Neutrophil (primary cell): ENCODE results near the gene EHHADH.
"Not testable (repeated sequence)": the region's sequence is repeated elsewhere in the genome, so short reads cannot be mapped to it uniquely, and the experiment has no call there.

Experiments used
- H3K27ac ChIP-seq: fragments of 200-600 bp; sonication (generic); 2 replicates; pipeline ENCODE4 v1.5.1; 2016; ENCODE audit warnings: mild to moderate bottlenecking, moderate library complexity
- H3K27me3 ChIP-seq: fragments of 200-600 bp; sonication (generic); 2 replicates; pipeline ENCODE4 v1.6.0; 2016; ENCODE audit warnings: mild to moderate bottlenecking
- H3K36me3 ChIP-seq: fragments of 200-600 bp; sonication (generic); 2 replicates; pipeline ENCODE4 v1.5.1; 2017
- H3K4me1 ChIP-seq, 2 experiments: fragments of 200-600 bp in 1 of 2; sonication (generic) in 1 of 2; 1 replicate in 1 of 2; 2 replicates in 1 of 2; pipeline versions ENCODE4 v1.5.1 to v1.6.1; 2013 to 2016; ENCODE audit warnings: low read depth in 1 of 2, low read length in 1 of 2, mild to moderate bottlenecking in 1 of 2, moderate library complexity in 1 of 2; ENCODE audit not compliant: control insufficient read depth in 1 of 2, insufficient read depth in 1 of 2
- H3K4me3 ChIP-seq, 2 experiments: fragments of 200-600 bp in 1 of 2; sonication (generic) in 1 of 2; 1 replicate in 1 of 2; 2 replicates in 1 of 2; pipeline ENCODE4 v1.5.1; 2013 to 2016; ENCODE audit warnings: low read depth in 1 of 2, low read length in 1 of 2, mild to moderate bottlenecking in 1 of 2, moderate library complexity in 1 of 2
- H3K9me3 ChIP-seq: fragments of 200-600 bp; sonication (generic); 2 replicates; pipeline ENCODE4 v1.5.1; 2016
- TF ChIP-seq, protein P1 (sequence below): fragments of 200-600 bp; sonication (generic); IDR thresholded peaks from 2 replicates; pipeline ENCODE4 v1.5.1; 2016; ENCODE audit warnings: antibody characterized with exemption

The EHHADH gene

DNA sequence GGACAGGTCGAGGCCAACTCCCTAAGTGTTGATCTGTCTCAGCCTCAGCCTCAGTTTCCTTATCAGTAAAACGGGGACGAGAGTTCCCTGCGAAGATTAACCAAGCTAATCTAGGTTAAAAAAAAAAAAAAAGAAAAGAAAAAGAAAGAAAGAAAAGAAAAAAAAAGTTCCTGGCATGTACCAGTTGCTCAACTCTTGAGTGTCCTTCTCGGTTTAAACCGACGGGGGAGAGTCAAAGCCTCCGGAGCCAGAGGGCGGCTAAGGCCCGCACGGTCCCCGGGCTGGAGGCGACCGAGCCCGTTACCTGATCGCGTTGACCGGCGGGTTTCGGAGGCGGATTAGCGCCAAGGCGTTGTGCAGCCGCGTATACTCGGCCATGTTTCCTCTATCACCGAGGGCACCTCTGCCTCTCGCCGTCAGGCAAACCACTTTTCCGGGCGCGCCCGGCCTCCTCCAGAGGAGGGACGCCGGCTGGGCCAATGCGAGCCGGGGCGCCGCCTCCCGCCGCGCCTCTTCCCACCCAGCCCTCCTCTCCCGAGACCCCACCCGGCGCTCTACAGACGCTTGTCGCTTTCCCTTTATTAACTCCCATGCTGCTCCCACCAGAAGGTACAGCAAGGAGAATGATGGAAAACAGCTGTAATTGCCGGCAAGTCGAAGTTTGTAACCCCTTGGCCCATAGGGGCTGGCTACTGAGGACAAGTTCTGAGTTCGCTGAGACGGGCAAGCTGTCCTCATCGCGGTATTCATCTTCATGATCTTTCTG lies at the start of gene EHHADH:
Gene EHHADH (minus strand): TSS at position 405 of the 766 bp plus-strand sequence. CDS start 27 bp downstream, at position 378.
- Histone ChIP-seq H3K4me3 (peak within 1 kb of the TSS; percentile 61 to 62), H3K4me1 (peaks cover 0 to 6% of the 10 kb centered on the region in 2 experiments), H3K27ac (no peak within 1 kb of the TSS), H3K27me3 (peaks cover 7% of the 10 kb centered on the region), H3K9me3 (no peaks in the 10 kb centered on the region), H3K36me3 (no peaks in the 10 kb centered on the region)
- TF ChIP-seq, protein P1, sequence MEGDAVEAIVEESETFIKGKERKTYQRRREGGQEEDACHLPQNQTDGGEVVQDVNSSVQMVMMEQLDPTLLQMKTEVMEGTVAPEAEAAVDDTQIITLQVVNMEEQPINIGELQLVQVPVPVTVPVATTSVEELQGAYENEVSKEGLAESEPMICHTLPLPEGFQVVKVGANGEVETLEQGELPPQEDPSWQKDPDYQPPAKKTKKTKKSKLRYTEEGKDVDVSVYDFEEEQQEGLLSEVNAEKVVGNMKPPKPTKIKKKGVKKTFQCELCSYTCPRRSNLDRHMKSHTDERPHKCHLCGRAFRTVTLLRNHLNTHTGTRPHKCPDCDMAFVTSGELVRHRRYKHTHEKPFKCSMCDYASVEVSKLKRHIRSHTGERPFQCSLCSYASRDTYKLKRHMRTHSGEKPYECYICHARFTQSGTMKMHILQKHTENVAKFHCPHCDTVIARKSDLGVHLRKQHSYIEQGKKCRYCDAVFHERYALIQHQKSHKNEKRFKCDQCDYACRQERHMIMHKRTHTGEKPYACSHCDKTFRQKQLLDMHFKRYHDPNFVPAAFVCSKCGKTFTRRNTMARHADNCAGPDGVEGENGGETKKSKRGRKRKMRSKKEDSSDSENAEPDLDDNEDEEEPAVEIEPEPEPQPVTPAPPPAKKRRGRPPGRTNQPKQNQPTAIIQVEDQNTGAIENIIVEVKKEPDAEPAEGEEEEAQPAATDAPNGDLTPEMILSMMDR: no peak

DNA sequence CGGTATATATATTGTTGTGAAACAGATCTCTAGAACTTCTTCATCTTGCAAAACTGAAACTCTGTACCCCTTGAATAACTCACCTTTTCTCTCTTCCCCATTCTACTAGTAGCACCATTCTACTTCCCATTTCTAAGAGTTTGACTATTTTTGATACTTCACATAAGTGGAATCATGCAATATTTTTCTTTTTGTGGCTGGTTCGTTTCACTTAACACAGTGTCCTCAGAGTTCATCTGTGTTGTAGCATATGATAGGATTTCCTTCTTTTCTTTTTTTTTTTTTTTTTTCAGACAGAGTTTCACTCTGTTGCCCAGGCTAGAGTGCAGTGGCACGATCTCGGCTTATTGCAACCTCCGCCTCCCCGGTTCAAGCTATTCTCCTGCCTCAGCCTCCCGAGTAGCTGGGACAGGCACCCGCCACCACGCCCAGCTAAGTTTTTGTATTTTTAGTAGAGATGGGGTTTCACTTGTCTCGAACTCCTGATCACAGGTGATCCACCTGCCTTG lies 46.1 kb upstream of the EHHADH start:
- Histone ChIP-seq H3K4me1 (peaks cover 26 to 37% of the 10 kb centered on the region in 2 experiments), H3K27ac (peak overlapping the region; percentile 60), H3K4me3 (peak overlapping the region in 1 of 2 experiments; percentile 31)
- H3K36me3 ChIP-seq, H3K9me3 ChIP-seq, H3K27me3 ChIP-seq: not testable (repeated sequence)

DNA sequence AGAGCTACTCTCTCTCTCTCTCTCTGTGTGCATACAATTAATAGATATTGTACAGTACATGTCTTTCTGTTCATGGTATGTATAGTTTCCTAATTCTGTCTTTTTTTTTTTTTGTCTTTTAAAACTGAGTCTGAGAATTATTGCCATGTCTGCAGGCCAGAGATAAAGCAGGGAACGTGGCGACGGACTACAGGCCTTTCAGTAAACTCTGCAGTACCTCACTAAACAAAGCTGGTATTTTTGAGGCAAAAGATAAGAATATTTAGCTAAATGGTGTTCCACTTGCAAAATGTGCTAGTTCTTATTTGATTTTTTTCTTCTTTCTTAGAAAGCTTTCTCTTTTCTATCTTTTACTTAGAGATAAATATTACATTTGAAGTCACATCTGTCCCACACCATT lies 44.0 kb upstream of the EHHADH start:
- H3K27me3 ChIP-seq: no peaks in the 10 kb centered on the region
- peaks cover 32 to 44% of the 10 kb centered on the region in 2 experiments for H3K4me1 ChIP-seq
- no peaks in the 10 kb centered on the region for H3K36me3 ChIP-seq
- H3K27ac ChIP-seq: no peak overlapping the region
- H3K4me3 ChIP-seq: no peak overlapping the region
- no peaks in the 10 kb centered on the region for H3K9me3 ChIP-seq
- TF ChIP-seq, protein P1: no peak

DNA sequence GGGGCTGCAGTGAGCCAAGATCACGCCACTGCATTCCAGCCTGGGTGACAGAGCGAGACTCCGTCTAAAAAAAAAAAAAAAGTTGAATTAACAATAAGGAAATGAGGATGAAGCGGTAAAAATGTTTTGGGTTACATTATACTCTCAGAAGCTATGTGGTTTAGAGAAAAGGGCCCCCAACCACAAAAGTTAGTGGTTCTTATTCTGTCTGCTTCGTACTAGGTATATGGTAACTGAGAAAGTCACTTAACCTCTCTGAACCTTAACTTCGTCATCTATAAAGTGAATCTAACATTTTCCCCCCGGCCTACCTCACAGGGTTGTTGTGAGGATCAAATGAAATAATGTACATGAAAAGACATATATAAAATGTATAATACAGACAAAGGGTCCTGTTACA lies 38.4 kb upstream of the EHHADH start:
- Histone ChIP-seq H3K27me3 (no peaks in the 10 kb centered on the region), H3K9me3 (no peaks in the 10 kb centered on the region), H3K36me3 (no peaks in the 10 kb centered on the region), H3K27ac (no peak overlapping the region), H3K4me1 (peaks cover 10 to 12% of the 10 kb centered on the region in 2 experiments), H3K4me3 (no peak overlapping the region)
- TF ChIP-seq, protein P1: no peak

DNA sequence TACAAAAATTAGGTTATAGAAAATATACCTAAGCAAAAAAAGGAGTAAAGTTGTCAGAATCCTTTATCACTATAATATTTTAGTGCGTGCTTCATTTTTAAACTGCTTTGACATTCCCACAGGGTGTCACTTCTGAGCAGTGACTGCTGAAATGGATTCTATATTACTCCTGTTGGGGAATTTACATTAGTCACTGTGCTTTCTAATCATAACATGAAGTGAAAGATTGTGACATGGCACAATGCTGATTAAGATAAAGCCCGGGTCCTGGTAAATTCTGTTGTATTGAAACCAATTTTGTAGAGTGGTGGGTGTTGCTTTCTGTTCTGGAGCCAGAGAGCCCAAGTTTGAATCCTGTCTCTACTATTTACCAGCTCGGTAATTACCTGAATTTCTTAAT lies 36.4 kb upstream of the EHHADH start:
- TF ChIP-seq, protein P1: no peak
- Histone ChIP-seq H3K27ac (no peak overlapping the region), H3K36me3 (no peaks in the 10 kb centered on the region), H3K27me3 (no peaks in the 10 kb centered on the region), H3K4me3 (no peak overlapping the region), H3K9me3 (no peaks in the 10 kb centered on the region), H3K4me1 (peaks cover 6 to 7% of the 10 kb centered on the region in 2 experiments)

DNA sequence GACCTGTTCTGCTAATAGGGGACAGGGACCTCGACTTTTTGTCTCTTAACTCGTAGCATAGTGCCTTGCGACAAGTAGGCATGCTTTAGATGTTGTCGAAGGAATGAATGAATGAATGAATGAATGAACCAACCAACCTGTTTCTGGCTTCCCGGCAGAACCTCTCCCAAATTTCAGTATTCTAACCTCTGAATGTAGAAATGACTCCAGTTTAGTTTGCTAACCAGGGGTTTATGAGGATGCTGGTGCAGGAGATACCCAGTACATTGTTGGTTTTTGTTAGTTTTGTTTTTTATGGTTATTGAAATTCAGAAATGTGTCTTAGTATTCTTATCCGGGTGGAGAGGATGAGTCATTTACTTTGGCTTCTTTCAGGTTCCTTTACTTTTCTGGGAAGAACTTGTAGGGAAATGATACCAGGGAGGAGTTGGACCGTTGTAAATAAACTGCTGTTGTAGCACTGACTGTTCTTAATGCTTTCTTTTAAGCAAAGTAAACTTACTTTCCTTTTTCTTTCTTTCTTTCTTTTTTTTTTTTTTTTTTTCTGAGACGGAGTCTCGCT lies 29.6 kb upstream of the EHHADH start:
- H3K4me1 ChIP-seq: peaks cover 24% of the 10 kb centered on the region in 2 experiments
- TF ChIP-seq, protein P1: no peak
- H3K36me3 ChIP-seq: no peaks in the 10 kb centered on the region
- H3K27ac ChIP-seq: peak overlapping the region; percentile 75
- peak overlapping the region; percentile 73 to 96 for H3K4me3 ChIP-seq
- H3K27me3 ChIP-seq: no peaks in the 10 kb centered on the region
- H3K9me3 ChIP-seq: no peaks in the 10 kb centered on the region
